HTERT RPE-1 (cell line): ENCODE results near the gene FRYL.
"Not testable (repeated sequence)": the region's sequence is repeated elsewhere in the genome, so short reads cannot be mapped to it uniquely, and the experiment has no call there.

ENCODE experiments used
- in situ Hi-C: fragments of 300-500 bp; cut with MboI; formaldehyde crosslinking; loops from 4 replicates; pipeline ENCODE4 v1.14.3; 2020; ENCODE audit warnings: low sequenced_read_pairs

The FRYL gene

DNA sequence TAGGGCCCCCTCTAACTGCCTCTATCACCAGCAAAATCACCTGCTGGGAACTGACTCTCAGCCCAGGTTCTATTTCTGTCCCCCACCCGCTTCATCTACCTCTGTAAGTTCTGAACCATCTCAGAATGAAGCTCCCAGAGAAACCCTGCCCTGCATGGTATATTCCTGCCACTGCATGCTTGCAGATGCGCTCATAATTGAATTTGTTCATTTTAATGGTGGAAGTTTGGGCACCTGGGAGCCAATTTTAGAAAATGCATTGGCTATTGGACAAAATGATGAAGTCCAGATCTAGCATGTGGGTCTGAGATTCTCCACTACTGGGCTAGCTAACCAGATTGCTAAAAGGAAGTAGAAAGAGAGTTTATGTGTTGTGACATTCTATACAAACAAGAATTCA, 325.5 kb downstream of the FRYL start:
- in situ Hi-C loops, result no loop called here

DNA sequence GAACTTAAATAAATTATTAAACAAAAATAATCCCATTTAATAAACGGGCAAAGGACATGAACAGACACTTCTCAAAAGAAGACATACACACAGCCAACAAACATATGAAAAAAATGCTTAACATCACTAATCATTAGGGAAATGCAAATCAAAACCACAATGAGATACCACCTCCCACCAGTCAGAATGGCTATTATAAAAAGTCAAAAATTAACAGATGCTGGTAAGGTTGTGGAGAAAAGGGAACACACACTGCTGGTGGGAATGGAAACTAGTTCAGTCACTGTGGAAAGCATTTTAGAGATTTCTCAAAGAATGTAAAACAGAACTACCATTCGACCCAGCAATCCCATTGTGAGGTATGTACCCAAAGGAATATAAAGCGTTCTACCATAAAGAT, 328.4 kb downstream of the FRYL start:
- in situ Hi-C loops, result not testable (repeated sequence)

DNA sequence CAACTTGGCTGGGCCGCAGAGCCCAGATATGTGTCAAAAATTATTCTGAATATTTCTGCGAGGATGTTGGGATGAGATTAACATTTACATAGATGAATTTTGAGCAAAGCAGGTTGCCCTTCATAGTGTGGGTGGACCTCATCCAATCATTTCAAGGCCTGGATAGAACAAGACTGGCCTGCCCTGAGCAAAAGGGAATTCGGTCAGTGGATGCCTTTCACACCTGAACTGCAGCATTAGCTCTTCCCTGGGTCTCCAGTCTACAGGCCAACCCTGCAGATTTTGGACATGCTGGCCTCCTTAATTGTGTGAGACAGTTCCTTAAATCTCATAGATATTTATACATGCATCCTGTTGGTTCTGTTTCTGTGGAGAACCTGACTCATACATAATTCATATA, 329.3 kb downstream of the FRYL start:
- in situ Hi-C loops, result no loop called here

DNA sequence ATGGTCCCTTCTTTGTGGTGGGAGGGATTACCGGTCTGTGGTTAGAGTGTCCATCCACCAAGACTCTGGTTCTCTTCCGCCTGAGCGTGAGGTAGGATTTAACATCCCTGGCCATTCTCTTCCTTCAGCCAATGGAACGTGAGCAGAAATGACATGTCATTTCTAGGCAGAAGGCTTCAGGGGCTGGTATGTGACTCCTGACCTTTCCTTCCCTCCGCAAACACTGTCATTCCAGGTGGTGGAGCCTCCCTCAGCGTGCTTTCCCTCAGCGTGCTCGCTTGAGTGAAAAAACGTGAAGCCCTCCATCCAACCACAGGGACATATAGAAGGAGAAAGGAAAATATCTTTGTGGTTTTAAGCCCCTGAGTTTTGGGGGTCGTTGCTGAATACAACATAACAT, 330.9 kb downstream of the FRYL start:
- in situ Hi-C loops, result no loop called here
